Smooth muscle cell (in vitro differentiated cells): Measurements from ENCODE around the gene C6orf47. TPM values are rescaled to one million over a fixed set of nuclear protein-coding genes. Genes with fewer than 3 reads are reported as not detected.

ENCODE experiments used
- DNase-seq: peaks from one replicate; lab custom pipeline; 2025; ENCODE audit not compliant: unreplicated experiment; lab: John Stamatoyannopoulos, UW
- H2AFZ ChIP-seq: fragments of 200-600 bp; sonication (generic); 2 replicates; pipeline ENCODE4 v1.6.0; 2016; ENCODE audit warnings: antibody characterized with exemption, low read depth, mild to moderate bottlenecking
- H3F3A ChIP-seq: fragments of 200-600 bp; sonication (generic); 2 replicates; pipeline ENCODE4 v1.6.0; 2017; ENCODE audit warnings: antibody characterized with exemption, low read depth
- H3K27ac ChIP-seq: fragments of 200-600 bp; sonication (generic); 2 replicates; pipeline ENCODE4 v1.5.1; 2016; ENCODE audit warnings: low read depth, mild to moderate bottlenecking
- H3K27me3 ChIP-seq: fragments of 200-600 bp; sonication (generic); 2 replicates; pipeline ENCODE4 v1.6.1; 2016; ENCODE audit warnings: low read depth, mild to moderate bottlenecking
- H3K36me3 ChIP-seq: fragments of 200-600 bp; sonication (generic); 2 replicates; pipeline ENCODE4 v1.5.1; 2016; ENCODE audit warnings: low read depth
- H3K4me1 ChIP-seq: fragments of 200-600 bp; sonication (generic); 2 replicates; pipeline ENCODE4 v1.5.1; 2016; ENCODE audit warnings: low read depth
- H3K4me2 ChIP-seq: fragments of 200-600 bp; sonication (generic); 2 replicates; pipeline ENCODE4 v1.6.0; 2016; ENCODE audit warnings: mild to moderate bottlenecking
- H3K4me3 ChIP-seq: fragments of 200-600 bp; sonication (generic); 2 replicates; pipeline ENCODE4 v1.5.1; 2016; ENCODE audit warnings: mild to moderate bottlenecking
- H3K79me2 ChIP-seq: fragments of 200-600 bp; sonication (generic); 2 replicates; pipeline ENCODE4 v1.6.0; 2016; ENCODE audit warnings: low read depth, mild to moderate bottlenecking
- H3K9ac ChIP-seq: fragments of 200-600 bp; sonication (generic); 2 replicates; pipeline ENCODE4 v1.6.0; 2016; ENCODE audit warnings: low read depth
- H3K9me3 ChIP-seq: fragments of 200-600 bp; sonication (generic); replicated peaks from 2 replicates; pipeline ENCODE4 v1.5.1; 2016; ENCODE audit warnings: low read depth
- H4K20me1 ChIP-seq: fragments of 200-600 bp; sonication (generic); 2 replicates; pipeline ENCODE4 v1.6.0; 2016; ENCODE audit warnings: low read depth
- CTCF ChIP-seq: fragments of 200-600 bp; sonication (generic); IDR thresholded peaks from 2 replicates; pipeline ENCODE4 v1.5.1; 2017; ENCODE audit warnings: borderline replicate concordance, mild to moderate bottlenecking, antibody characterized with exemption; ENCODE audit not compliant: insufficient read depth, poor library complexity, severe bottlenecking
- whole genome bisulfite sequencing: methylation state at CpG from one replicate; pipeline ENCODE4 v1.1.7; 2016; ENCODE audit warnings: low lambda C conversion rate; 5-methylcytosine and 5-hydroxymethylcytosine counted together
- polyA plus RNA-seq: library from polyadenylated mRNA; unstranded; fragments of >200 nt; fragmentation: Nextera tagmentation; extraction: Ambion mirVana; gene quantifications from 2 replicates; pipeline ENCODE4 v1.2.1, GENCODE V29; 2016
- total RNA-seq: library from RNA; depleted of rRNA; stranded (reverse); fragments of >200 nt; gene quantifications from 2 replicates; pipeline ENCODE4 v1.2.3, GENCODE V29; 2014

C6orf47 gene
- total and polyA plus RNA-seq, 2 experiments from 2014 or later: 7.1 to 15.5 TPM

- H2AFZ ChIP-seq: peak overlapping the region; percentile 82
- peak overlapping the region; percentile 86 for H3K4me2 ChIP-seq
- 6% methylated on average over 10 of the region's 10 CpGs for WGBS
- DNase-seq: no peak
- no peaks in the 10 kb centered on the region for H3K36me3 ChIP-seq
- no peaks in the 10 kb centered on the region for H3K9me3 ChIP-seq
- H4K20me1 ChIP-seq: peaks cover 5% of the 10 kb centered on the region
- H3K27ac ChIP-seq: peak overlapping the region; percentile 81
- TF ChIP-seq CTCF: no peak
- no peaks in the 10 kb centered on the region for H3F3A ChIP-seq
- H3K27me3 ChIP-seq: no peaks in the 10 kb centered on the region
- H3K9ac ChIP-seq: peak overlapping the region; percentile 90
- H3K4me3 ChIP-seq: peak overlapping the region; percentile 71
- H3K4me1 ChIP-seq: peaks cover 10% of the 10 kb centered on the region
- H3K79me2 ChIP-seq: peaks cover 27% of the 10 kb centered on the region
These were observed 41.8 kb upstream of the C6orf47 start for GRCh38 chr6:31702405-31702818.

- Histone ChIP-seq H3K9ac (peak overlapping the region; percentile 90), H3K4me2 (peak overlapping the region; percentile 86), H3K4me1 (peaks cover 10% of the 10 kb centered on the region), H3K9me3 (no peaks in the 10 kb centered on the region), H3K27ac (peak overlapping the region; percentile 81), H4K20me1 (peaks cover 5% of the 10 kb centered on the region), H2AFZ (peak overlapping the region; percentile 82), H3K79me2 (peaks cover 27% of the 10 kb centered on the region), H3K36me3 (no peaks in the 10 kb centered on the region), H3F3A (no peaks in the 10 kb centered on the region), H3K4me3 (peak overlapping the region; percentile 71), H3K27me3 (no peaks in the 10 kb centered on the region)
- DNase-seq: no peak
- TF ChIP-seq CTCF: no peak
- 58% methylated on average over 7 of the region's 7 CpGs for WGBS
These were observed 41.3 kb upstream of the C6orf47 start for GRCh38 chr6:31701666-31702404.

- H3K79me2 ChIP-seq: peaks cover 27% of the 10 kb centered on the region
- H3K9me3 ChIP-seq: no peaks in the 10 kb centered on the region
- peak overlapping the region; percentile 2 for H3K4me3 ChIP-seq
- peaks cover 10% of the 10 kb centered on the region for H3K4me1 ChIP-seq
- peaks cover 5% of the 10 kb centered on the region for H4K20me1 ChIP-seq
- no peak overlapping the region for H3K4me2 ChIP-seq
- H3F3A ChIP-seq: no peaks in the 10 kb centered on the region
- WGBS: over 99% methylated on average over 5 of the region's 5 CpGs
- no peak overlapping the region for H3K9ac ChIP-seq
- H3K27me3 ChIP-seq: no peaks in the 10 kb centered on the region
- no peak overlapping the region for H3K27ac ChIP-seq
- no peak for DNase-seq
- no peak overlapping the region for H2AFZ ChIP-seq
- H3K36me3 ChIP-seq: no peaks in the 10 kb centered on the region
- no peak for TF ChIP-seq CTCF
These were observed 40.3 kb upstream of the C6orf47 start for GRCh38 chr6:31700740-31701401.

- Histone ChIP-seq H3F3A (no peaks in the 10 kb centered on the region), H3K27me3 (no peaks in the 10 kb centered on the region), H3K36me3 (no peaks in the 10 kb centered on the region), H3K4me2 (no peak overlapping the region), H3K79me2 (peaks cover 24% of the 10 kb centered on the region), H3K4me3 (no peak overlapping the region), H3K9ac (no peak overlapping the region), H2AFZ (no peak overlapping the region), H3K9me3 (no peaks in the 10 kb centered on the region), H3K27ac (no peak overlapping the region), H4K20me1 (peaks cover 5% of the 10 kb centered on the region), H3K4me1 (peaks cover 10% of the 10 kb centered on the region)
- 91% methylated on average over 3 of the region's 3 CpGs for WGBS
- no peak for DNase-seq
- TF ChIP-seq CTCF: no peak
These were observed 37.0 kb upstream of the C6orf47 start for GRCh38 chr6:31697555-31697954.
